ENCODE measurements around the gene IGFL1.

DNA sequence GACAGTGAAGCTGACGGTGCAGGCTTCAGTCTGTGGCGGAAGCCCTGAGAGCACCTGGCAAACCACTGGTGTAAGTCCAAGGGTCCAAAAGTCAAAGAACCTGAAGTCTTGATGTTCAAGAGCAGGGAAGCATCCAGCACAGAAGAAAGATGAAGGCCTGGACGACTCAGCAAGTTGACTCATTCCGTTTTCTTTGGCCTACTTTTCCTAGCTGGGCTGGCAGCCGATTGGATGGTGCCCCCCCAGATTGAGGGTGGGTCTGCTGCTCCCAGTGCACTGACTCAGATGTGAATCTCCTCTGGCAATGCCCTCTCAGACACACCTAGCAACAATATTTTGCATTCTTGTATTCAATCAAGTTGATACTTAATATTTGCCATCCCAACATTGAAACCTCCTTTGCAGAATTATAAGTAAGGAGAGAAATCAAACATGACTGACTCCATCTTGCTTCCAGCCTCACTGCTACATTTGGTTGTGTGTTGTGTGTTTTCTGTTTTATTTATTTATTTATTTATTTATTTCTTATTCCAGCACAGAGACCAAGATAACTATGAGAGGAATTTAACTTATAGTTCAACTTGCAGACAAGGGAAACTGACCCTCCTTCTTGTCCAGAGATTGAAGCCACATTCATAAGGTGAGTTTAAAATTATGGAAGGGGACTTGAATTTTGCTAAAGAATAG lies 48.7 kb upstream of the IGFL1 start:
- TF ChIP-seq, protein P1, sequence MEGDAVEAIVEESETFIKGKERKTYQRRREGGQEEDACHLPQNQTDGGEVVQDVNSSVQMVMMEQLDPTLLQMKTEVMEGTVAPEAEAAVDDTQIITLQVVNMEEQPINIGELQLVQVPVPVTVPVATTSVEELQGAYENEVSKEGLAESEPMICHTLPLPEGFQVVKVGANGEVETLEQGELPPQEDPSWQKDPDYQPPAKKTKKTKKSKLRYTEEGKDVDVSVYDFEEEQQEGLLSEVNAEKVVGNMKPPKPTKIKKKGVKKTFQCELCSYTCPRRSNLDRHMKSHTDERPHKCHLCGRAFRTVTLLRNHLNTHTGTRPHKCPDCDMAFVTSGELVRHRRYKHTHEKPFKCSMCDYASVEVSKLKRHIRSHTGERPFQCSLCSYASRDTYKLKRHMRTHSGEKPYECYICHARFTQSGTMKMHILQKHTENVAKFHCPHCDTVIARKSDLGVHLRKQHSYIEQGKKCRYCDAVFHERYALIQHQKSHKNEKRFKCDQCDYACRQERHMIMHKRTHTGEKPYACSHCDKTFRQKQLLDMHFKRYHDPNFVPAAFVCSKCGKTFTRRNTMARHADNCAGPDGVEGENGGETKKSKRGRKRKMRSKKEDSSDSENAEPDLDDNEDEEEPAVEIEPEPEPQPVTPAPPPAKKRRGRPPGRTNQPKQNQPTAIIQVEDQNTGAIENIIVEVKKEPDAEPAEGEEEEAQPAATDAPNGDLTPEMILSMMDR (conservative IDR thresholded peaks at IDR 0.05; ENCODE audit: low read length): no peak
- no peak for TF ChIP-seq EZH2phosphoT487 (IDR thresholded peaks at IDR 0.05; ENCODE audit: borderline replicate concordance)
